ENCODE data around the gene SCARB1.

- TF ChIP-seq ZNF70 (CRISPR knock-in tag; IDR thresholded peaks at IDR 0.05) (no peak), TSHZ2 (CRISPR knock-in tag; IDR thresholded peaks at IDR 0.05) (no peak), ZFP3 (CRISPR knock-in tag; IDR thresholded peaks at IDR 0.05) (no peak), PATZ1 (CRISPR knock-in tag; IDR thresholded peaks at IDR 0.05; ENCODE audit: borderline replicate concordance) (no peak), ZFP30 (CRISPR knock-in tag; IDR thresholded peaks at IDR 0.05) (no peak)
These were observed 99.2 kb downstream of the SCARB1 start for GRCh38 chr12:124764451-124764850.
